HuH-7 (cell line): ENCODE results near the gene COL21A1.
A peak's percentile ranks its signal among the peaks of the same experiment; 100 is the strongest.

Experiments
- DNase-seq: peaks from one replicate; pipeline ENCODE4 v3.0.0; 2011; ENCODE audit warnings: low spot score

The COL21A1 gene

DNA sequence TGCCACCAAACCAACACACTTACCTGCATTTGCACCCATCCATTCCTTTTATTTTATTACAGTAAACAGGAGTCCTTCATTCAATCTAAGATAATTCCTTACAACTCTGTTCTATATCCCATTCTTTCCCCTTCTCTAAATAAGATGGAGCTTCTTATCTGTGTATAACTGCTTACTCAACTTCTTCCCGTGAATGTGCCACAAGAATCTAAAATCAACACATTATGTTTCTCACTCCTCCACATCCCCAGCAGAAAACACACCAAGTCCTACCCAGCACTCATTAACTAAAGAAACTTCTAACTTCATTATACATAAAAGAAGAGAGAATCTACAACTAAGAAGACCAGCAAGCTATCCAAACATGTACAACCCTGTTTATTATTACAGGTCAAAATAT, 141.1 kb downstream of the COL21A1 start:
- DNase-seq: no peak

DNA sequence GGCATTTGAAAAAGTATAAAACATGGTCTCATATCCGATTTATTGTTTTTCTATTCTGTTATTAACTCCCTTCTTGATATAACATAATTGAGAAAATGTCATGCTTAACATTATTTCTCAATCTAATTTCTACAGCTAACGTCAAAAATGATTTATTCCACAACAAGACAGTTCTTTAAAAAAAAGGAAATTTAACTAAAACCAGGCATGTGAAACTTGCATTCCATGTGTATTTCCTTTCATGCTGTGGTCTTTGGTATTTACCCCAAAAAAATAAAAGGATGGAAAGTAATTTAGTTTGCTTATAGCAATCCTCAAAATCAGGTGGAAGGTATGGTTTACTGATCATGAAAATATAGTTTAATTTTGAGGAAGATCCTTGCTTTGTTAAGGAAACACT, 142.8 kb downstream of the COL21A1 start:
- DNase-seq: no peak

DNA sequence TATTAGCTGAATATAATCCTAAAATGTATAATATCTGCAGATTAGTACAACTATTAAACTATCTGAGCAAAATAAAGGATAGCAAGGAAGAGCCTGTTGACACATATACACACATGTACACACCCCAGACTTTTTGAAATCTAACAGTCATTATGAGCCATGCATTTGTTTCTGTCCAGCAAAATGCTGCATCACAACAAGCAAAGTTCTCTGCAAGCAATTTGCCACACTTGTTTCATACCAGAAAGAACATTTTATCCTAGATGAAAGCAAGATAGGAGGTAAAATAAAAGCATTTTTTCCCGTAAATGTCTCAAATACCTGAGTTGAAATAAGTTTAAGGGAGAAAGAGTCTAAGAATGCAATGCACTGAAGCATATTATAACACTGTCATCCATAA, 145.2 kb downstream of the COL21A1 start:
- no peak for DNase-seq

DNA sequence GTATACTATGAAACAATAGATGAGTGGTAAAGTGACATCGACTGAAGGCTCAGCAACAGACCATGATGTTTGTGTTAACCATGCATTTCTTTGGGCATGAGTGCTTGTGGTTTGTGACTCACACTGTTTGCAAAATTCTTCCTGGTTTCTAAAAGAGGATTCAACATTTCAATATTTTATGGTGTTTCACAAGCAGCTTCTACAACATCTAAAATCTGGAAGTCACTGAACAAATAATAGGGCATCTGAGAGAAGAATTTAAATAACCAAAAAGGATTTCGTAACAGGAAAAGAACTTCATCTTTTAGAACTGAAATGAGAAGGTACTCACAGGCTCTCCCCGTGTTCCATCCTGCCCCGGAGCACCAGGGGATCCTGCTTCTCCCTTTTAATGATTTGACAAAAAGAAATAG, 146.2 kb downstream of the COL21A1 start:
- peak; percentile 4 for DNase-seq

DNA sequence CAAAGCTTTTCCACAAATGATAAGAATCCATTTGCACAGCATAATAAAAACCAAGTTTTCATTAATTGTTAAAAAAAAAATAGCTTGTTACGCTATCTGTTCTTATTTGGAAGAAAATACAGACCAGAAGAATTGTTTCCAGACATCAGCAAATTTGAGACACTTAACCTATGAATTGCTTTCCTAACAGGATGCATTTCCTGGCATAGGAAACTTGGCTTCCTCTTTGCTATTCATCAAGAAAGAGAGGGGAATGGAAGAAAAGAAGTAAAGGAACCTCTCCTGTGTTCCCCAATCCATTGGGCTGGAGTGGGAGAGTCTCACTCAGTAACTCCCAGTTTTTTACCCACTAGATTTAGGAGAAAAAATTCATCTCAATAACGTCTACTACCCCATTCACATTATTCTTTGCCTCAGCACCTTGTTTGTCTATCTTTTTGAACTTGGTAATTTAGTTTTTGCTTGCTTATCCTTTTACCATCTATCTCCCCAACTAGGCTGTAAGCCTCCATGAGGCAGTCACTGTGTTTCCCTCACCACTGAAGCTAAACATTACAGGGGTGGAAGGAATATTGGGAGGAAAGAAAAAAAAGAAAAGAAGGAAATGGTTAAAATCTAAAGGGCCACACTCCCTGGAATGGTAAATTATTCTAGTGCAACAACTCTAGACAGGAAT, 150.3 kb downstream of the COL21A1 start:
- DNase-seq: no peak

DNA sequence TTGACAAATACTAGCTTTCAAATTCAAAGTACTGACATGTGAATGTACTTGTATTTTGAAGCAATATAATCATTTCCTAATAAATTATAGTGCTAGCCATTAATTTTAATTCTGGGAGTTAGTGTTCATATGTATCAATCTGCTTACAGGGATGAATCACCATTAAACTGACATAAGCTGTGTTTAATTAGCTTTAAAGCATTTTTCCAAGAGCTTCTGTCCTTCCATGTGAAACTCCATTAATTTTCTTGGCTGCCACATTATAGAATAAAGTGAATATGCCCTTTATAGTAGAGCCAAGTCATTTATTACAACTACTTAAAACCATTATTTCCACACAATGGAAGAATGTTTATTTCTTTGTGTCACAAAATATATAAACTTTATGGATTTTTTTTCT, 150.8 kb downstream of the COL21A1 start:
- DNase-seq: no peak

DNA sequence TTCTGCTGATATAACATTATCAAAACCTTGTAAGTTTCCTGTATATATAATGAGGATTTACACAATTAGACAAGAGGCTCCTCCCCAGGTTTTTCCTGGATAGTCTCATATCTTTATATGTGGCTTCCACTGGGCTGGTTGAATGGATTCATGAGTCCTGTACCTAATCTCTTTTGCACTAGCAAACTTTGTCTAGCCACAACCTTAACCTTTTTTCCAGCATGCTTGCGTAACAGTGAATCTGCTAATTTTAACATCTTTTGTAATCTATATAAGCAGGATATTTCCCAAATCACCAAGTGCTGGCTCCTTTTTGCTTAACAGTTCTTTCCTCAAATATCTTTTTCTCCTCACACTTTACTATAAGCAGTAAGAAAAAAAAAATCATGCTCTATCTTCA, 153.6 kb downstream of the COL21A1 start:
- no peak for DNase-seq

DNA sequence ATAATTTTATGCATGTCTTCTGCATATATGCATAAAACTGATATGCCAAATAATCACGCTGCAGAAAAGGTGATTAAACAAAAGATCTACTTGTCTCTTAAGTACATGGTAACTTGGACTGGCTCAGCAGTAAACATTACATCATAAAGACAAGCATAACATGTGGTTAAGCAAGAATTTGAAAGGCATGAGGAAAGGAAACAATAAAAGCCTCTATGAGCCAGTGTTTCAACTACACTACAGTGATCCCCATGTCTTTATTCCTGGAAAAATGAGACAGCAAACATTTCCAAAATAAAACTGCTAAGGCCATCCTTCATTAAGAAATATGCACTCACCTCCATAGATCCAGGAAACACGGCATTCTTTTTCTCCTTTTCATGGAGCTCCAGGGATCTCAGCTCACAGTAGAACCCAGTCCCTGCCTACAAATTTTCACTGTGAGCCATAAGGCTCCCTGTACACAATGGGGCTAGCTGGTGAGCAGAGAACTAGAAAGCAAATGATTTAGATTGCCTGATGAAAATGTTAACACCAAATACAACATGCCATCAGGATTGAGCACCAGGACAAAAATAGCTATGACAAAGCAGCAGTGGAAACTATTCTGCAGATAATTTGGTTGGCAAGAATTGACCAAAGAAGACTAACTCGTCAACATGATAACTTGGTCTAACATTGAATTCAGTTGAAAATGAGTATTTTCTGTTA, 156.1 kb downstream of the COL21A1 start:
- peak; percentile 13 for DNase-seq

DNA sequence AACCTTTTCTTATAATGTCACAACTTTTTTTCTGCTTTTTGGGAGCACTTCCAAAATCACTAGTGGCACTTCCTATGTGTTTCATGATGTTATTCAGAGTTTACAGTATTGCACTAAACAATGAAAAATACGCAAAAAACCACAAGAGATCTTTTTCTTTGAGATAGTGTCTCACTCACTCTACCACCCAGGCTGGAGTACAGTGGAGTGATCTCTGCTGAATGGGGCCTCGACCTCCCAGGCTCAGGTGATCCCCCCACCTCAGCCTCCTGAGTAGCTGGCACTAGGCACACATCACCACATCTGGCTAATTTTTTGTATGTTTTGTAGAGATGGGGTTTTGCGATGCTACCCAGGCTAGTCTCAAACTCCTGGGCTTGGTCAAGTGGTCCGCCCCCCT, 158.7 kb downstream of the COL21A1 start:
- DNase-seq: no peak

DNA sequence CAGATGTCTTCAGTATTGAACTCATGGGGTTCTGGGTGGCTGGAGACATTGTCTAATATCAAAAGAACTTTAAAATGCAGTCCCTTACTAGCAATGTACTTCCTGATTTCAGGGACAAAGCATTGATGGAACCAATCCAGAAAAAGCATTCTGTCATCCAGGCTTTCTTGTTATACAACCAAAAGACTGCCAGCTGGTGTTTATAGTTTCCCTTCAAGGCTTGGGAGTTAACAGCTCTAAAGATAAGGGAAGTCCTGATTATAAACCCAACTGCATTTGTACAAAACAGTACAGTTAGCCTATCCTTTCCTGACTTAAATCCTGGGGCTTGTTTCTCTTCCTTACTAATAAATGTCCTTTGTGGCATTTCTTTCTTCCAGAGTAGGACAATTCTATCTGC, 160.0 kb downstream of the COL21A1 start:
- DNase-seq: no peak

DNA sequence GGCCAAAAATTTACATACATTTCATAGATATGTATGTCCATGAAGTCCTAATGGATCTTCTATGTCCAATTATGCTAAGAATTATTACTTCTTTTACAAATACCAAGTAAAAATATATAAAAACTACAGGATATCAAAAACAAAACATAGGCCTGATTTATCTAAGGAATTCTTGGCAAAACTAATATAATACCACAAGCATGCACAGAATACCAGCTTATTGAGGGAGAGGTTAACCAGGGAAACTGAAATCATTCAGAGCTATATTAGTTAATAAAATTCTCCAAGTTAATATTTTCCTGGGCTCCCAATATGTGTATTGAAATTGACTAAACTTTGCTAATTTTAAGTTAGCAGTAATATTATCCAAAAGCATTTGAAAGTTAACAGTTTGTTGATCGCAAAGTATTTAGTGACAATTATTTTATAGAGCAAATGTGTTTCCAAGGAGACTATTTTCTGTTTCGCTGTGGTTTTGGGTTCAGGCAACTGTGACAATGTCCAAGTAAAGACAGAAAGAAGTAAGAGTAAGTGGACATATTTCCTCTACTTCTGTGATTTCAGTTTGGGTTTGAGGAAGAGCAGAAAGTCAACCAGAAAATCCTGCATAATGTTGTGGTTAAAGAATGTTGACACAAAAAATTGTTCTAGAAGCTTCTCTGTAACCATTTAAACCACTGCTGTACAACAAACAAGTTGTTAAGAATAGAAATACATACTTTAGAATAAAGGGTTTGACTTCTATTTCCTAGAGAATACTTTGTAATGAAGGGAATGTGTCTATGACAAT, 167.4 kb downstream of the COL21A1 start:
- no peak for DNase-seq

DNA sequence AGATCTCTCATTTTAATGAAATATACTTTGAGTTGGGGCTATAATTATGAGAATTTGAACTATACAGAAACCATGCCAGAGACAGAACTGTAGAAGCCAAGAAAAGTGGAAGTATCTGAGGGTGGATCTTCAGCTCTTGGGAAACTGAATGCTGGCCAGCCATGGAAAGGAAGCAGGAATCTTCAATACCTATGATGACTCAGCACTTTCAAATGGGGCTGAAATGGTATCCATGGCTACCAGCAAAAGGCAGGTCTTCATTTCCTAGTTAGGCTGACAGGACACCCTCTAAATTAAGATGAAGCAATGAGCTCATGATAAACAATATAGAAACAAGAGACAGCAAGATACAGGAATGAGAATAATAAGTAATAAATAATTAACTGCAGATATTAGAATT, 171.3 kb downstream of the COL21A1 start:
- DNase-seq: no peak

DNA sequence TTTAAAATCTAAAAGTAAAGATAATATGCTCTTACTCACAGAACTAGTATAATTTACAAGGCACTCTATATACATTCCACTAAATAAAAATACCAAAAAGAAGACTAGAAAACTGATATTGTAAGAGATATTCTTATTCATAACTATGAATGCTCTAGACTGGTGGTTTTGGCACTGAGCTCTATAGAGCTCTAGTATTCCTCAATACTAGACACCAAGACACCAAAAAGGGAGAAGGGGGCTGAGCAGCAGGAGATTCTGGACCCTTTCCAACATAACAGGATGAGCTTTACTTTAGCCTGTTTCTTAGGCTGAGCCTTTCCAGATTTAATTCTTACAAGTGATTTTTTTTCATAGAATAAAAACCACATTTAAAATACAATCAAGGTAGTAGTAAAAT, 173.6 kb downstream of the COL21A1 start:
- no peak for DNase-seq

DNA sequence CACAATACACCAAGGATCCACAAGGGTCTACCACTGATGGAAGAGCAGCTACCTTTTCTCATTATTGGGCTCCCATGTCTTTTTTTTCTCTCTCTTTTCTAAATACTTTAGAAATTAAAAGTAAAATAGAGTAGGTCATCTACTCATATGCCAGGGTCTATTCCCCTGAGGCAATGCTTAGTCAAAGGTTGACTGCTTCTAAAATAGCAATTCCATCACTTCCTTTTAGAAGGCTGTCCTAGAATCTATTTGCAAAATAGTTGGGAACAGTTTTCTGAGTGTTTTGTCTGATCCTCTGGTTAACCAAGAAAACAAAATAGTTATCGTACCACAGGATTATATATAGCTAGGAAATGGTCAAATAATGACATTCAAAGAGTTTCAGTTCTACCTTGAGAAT, 174.1 kb downstream of the COL21A1 start:
- DNase-seq: no peak

DNA sequence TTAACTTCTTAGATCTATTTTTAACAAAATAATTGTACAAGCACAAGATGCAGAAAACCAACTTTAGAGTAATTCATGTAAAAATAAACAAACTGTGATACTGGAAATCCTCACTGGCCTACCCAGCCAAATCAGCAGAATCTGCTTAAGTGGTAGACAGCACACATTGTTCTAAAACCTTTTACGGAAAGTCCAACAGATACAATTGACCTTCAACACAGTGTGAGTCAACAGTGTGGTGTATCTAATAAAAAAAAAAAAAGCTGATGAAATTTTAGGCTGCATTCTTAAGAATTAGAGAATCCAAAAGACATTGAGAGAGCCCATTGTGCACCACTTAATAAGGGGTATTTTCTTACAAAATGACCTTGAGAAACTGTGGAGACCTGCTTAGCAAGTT, 174.5 kb downstream of the COL21A1 start:
- no peak for DNase-seq

DNA sequence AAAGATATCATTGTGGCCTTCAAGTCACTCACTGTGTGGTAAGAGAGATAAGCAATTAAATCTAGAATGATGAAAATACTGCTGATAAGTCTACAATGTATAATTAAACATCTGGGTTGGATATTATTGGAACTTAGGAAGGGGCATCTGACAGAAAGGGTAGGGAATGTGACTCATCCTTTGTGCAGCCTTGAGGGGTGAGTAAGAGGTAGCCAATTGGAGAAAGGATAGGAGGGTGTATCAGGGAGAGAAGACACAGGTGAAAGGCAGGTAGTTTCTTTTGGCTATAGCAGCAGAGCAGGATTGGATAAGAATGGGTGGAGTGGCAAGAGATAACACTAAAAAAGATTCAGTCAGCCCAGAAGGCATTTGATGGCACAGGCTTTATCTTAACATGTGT, 182.0 kb downstream of the COL21A1 start:
- DNase-seq: no peak

DNA sequence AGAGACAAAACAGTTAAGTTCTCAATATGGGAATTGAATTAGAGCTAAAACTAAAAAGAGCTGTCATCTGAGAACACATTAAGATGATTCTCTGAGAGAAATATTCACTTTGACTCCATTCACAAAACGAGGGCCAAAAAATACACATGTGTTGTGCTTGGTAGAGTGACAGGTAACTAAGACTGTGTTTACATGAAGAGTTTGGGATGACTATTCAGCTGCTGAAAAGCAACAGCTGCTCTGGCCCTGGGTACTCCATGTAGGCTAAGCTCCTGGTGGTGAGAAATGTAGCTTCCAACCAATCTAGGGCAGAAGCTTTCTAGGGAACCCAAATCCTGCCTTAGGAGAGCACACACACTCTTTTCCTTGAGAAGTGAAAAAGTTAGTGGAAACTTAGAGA, 184.5 kb downstream of the COL21A1 start:
- no peak for DNase-seq

DNA sequence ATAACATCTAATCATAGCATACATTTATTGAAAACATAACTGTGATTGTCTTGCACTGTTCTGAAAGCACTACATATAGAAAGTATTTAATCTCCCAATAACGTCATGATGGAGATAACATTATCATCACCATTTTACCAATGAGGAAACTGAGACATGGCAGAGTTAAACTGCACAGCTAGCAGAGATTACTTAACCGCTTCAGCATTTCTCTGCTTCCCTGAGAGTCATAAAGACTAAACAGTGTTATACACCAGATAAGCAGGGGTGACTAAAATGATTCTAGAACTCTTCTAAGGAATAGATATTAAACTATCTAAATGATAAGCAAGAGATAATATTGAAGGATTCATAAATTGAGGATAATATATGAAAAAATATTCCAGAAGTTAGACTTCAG, 188.7 kb downstream of the COL21A1 start:
- no peak for DNase-seq

DNA sequence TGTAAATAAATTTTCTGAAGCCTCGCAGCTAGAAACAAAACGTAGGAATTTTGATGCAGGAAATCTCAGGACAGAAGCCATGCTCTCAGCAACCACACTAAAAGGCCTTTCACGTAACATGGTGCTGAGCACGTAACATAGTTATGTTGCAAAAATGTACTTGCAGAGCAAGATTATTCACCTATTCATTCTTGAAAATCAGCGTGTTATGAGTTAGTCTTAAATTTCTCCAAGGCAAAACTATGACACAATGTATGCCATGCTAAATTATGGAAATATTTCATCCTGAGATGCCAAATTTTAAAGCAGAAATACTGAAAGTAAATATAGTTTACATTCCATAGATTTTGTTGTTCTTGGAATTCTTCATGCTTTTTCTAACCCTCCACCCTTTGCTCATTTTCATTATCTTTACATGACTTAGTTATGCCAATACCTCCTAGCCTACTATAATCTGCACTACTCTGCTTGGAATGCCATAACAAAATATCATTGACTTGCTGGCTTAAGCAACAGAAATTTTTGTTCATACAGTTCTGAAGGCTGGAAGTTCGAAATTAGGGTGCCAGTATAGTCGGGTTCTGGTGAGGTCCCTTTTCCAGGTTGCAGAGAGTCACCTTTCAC, 192.2 kb downstream of the COL21A1 start:
- DNase-seq: no peak

DNA sequence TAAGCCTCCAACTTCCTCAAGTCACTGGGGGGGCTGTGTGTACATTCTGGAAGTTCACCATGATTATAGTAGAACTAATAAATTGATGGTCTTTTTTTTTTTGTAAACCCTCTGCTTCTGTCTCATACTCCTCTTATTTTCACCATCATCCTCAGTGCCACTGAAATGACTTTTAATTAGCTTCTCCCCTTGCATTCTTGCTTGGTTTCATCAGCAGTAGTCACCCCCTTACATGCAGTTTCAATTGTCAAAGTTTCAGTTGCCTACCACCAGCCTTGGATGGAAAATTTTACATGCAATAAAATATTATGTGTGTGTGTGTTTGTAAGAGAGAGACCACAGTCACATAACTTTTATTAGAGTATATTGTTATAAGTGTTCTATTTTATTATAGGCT, 196.2 kb downstream of the COL21A1 start:
- no peak for DNase-seq

DNA sequence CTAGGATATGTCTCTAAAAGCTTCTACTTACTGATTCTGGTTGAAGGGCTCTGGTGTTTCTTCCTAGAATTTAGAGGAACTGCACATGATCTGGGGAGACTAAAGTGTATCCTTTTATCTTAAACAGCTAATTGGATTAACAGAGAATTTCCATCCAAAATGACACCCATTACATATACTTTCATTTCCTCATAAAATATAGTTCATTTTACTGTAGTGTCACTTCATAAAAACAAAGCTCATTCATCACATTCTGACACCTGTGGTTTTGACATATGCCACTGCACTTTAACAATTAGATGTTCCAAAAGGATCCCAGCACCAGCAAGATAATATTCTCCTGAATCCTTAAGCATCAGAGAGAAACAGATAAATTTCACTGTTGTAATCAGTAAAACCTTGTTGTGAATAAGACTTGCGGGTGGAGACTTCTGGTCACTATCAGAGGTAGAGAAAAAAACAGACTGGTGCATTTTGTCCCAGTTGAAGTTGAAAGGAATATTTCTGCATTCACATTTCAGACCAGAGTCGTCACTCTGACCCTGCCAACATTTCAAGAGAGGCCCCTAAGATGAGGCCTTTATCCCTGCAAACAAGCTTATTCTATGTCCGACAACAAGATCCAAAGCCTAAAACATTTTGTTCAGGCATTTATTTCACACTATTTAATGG, 196.7 kb downstream of the COL21A1 start:
- DNase-seq: no peak

DNA sequence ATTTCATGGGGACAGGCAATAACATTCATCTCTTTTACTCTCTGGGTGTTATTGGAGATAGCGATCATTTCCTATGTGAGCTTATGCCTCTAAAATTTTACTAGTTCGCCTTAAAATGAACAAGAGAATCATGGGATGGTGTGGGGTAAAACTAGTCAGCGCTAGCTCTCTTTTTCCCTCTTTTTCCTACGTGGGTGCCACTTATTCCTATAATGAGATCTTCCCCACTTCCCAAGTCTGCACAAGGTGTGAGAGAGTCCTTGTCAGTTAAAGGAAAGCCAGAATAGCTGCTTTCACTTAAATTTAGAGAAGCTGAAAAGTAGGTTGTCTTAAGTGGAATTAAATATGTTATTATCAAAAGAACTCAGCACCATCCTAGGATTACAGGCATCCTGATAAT, 198.8 kb downstream of the COL21A1 start:
- no peak for DNase-seq
